OCI-M1 (cell line): Measurements from ENCODE around the gene SARDH.
"Not testable (repeated sequence)": the region's sequence is repeated elsewhere in the genome, so short reads cannot be mapped to it uniquely, and the experiment has no call there.

Experiments
- DNase-seq: peaks from one replicate; lab custom pipeline; 2025; lab: John Stamatoyannopoulos, UW

SARDH gene

GRCh38 chr9:133629221-133630110 lies 108.7 kb downstream of the SARDH start:
- no peak for DNase-seq

- DNase-seq, result no peak
Measured at GRCh38 chr9:133628766-133629165, 109.4 kb downstream of the SARDH start.

- no peak for DNase-seq
Measured at GRCh38 chr9:133627341-133627740, 110.8 kb downstream of the SARDH start.

GRCh38 chr9:133626008-133626407 lies 112.1 kb downstream of the SARDH start:
- DNase-seq, result not testable (repeated sequence)

- no peak for DNase-seq
Measured at GRCh38 chr9:133622555-133622954, 115.6 kb downstream of the SARDH start.

GRCh38 chr9:133621725-133622267 lies 116.4 kb downstream of the SARDH start:
- no peak for DNase-seq

- peak; percentile 8 for DNase-seq
Measured at GRCh38 chr9:133619791-133620190, 118.4 kb downstream of the SARDH start.

- no peak for DNase-seq
Measured at GRCh38 chr9:133618726-133619125, 119.4 kb downstream of the SARDH start.

- DNase-seq, result no peak
Measured at GRCh38 chr9:133616643-133617405, 121.3 kb downstream of the SARDH start.

- no peak for DNase-seq
Measured at GRCh38 chr9:133615606-133616188, 122.5 kb downstream of the SARDH start.

- no peak for DNase-seq
Measured at GRCh38 chr9:133615186-133615585, 123.0 kb downstream of the SARDH start.

GRCh38 chr9:133614678-133615077 lies 123.5 kb downstream of the SARDH start:
- no peak for DNase-seq

- no peak for DNase-seq
Measured at GRCh38 chr9:133614056-133614455, 124.1 kb downstream of the SARDH start.
